Measurements from ENCODE around the gene ATP11C.
"Not testable (repeated sequence)": the region's sequence is repeated elsewhere in the genome, so short reads cannot be mapped to it uniquely, and the experiment has no call there.

ATP11C gene

GRCh38 chrX:139945075-139945474 is 12.2 kb upstream of the ATP11C start:
- Histone ChIP-seq H3K36me3 (ENCODE audit: control insufficient read depth, insufficient read depth, low read length) (no peaks in the 10 kb centered on the region), H3K9ac (ENCODE audit: low read length) (no peak overlapping the region), H3K9me3 (ENCODE audit: control insufficient read depth, low read length) (no peaks in the 10 kb centered on the region), H3K4me3 (ENCODE audit: low read length) (no peak overlapping the region), H3K27me3 (ENCODE audit: control insufficient read depth, insufficient read depth, low read length) (no peaks in the 10 kb centered on the region), H3K4me1 (ENCODE audit: control insufficient read depth, insufficient read depth, low read length) (no peaks in the 10 kb centered on the region)

GRCh38 chrX:139936259-139936658 is 3.4 kb upstream of the ATP11C start:
- no peaks in the 10 kb centered on the region for H3K27me3 ChIP-seq (ENCODE audit: control insufficient read depth, insufficient read depth, low read length)

GRCh38 chrX:139933904-139934303 is 1.1 kb upstream of the ATP11C start:
- Histone ChIP-seq H3K36me3 (ENCODE audit: control insufficient read depth, insufficient read depth, low read length) (no peaks in the 10 kb centered on the region), H3K27me3 (ENCODE audit: control insufficient read depth, insufficient read depth, low read length) (no peaks in the 10 kb centered on the region), H3K4me1 (ENCODE audit: control insufficient read depth, insufficient read depth, low read length) (no peaks in the 10 kb centered on the region), H3K9me3 (ENCODE audit: control insufficient read depth, low read length) (no peaks in the 10 kb centered on the region), H3K9ac (ENCODE audit: low read length) (peak overlapping the region; percentile 80), H3K4me3 (ENCODE audit: low read length) (peak overlapping the region; percentile 63)

More at GRCh38 chrX:139936259-139936658, 3.4 kb upstream of the ATP11C start:
- Histone ChIP-seq H3K4me3 (ENCODE audit: low read length) (no peak overlapping the region), H3K9me3 (ENCODE audit: control insufficient read depth, low read length) (no peaks in the 10 kb centered on the region), H3K4me1 (ENCODE audit: control insufficient read depth, insufficient read depth, low read length) (no peaks in the 10 kb centered on the region), H3K36me3 (ENCODE audit: control insufficient read depth, insufficient read depth, low read length) (no peaks in the 10 kb centered on the region), H3K9ac (ENCODE audit: low read length) (no peak overlapping the region)

GRCh38 chrX:139932073-139932900 is 566 bp downstream of the ATP11C start:
- peak overlapping the region; percentile 84 for H3K9ac ChIP-seq (ENCODE audit: low read length)

GRCh38 chrX:139931646-139932072 is 1.2 kb downstream of the ATP11C start:
- Histone ChIP-seq H3K4me3 (ENCODE audit: low read length) (peak overlapping the region; percentile 41), H3K9ac (ENCODE audit: low read length) (peak overlapping the region; percentile 66), H3K4me1 (ENCODE audit: control insufficient read depth, insufficient read depth, low read length) (no peaks in the 10 kb centered on the region), H3K36me3 (ENCODE audit: control insufficient read depth, insufficient read depth, low read length) (no peaks in the 10 kb centered on the region), H3K9me3 (ENCODE audit: control insufficient read depth, low read length) (no peaks in the 10 kb centered on the region), H3K27me3 (ENCODE audit: control insufficient read depth, insufficient read depth, low read length) (no peaks in the 10 kb centered on the region)

More at GRCh38 chrX:139932073-139932900, 566 bp downstream of the ATP11C start:
- Histone ChIP-seq H3K27me3 (ENCODE audit: control insufficient read depth, insufficient read depth, low read length) (no peaks in the 10 kb centered on the region), H3K9me3 (ENCODE audit: control insufficient read depth, low read length) (no peaks in the 10 kb centered on the region), H3K4me3 (ENCODE audit: low read length) (peak overlapping the region; percentile 41), H3K4me1 (ENCODE audit: control insufficient read depth, insufficient read depth, low read length) (no peaks in the 10 kb centered on the region), H3K36me3 (ENCODE audit: control insufficient read depth, insufficient read depth, low read length) (no peaks in the 10 kb centered on the region)

- Histone ChIP-seq H3K9ac (ENCODE audit: low read length) (peak overlapping the region; percentile 66), H3K9me3 (ENCODE audit: control insufficient read depth, low read length) (no peaks in the 10 kb centered on the region), H3K27me3 (ENCODE audit: control insufficient read depth, insufficient read depth, low read length) (no peaks in the 10 kb centered on the region), H3K4me3 (ENCODE audit: low read length) (peak overlapping the region; percentile 41), H3K36me3 (ENCODE audit: control insufficient read depth, insufficient read depth, low read length) (no peaks in the 10 kb centered on the region), H3K4me1 (ENCODE audit: control insufficient read depth, insufficient read depth, low read length) (no peaks in the 10 kb centered on the region)
Observed at GRCh38 chrX:139930916-139931645, 1.8 kb downstream of the ATP11C start.

- Histone ChIP-seq H3K27me3 (ENCODE audit: control insufficient read depth, insufficient read depth, low read length) (no peaks in the 10 kb centered on the region), H3K9ac (ENCODE audit: low read length) (no peak overlapping the region), H3K4me1 (ENCODE audit: control insufficient read depth, insufficient read depth, low read length) (no peaks in the 10 kb centered on the region), H3K36me3 (ENCODE audit: control insufficient read depth, insufficient read depth, low read length) (no peaks in the 10 kb centered on the region), H3K4me3 (ENCODE audit: low read length) (no peak overlapping the region), H3K9me3 (ENCODE audit: control insufficient read depth, low read length) (no peaks in the 10 kb centered on the region)
Observed at GRCh38 chrX:139930401-139930800, 2.5 kb downstream of the ATP11C start.

- H3K4me3 ChIP-seq (ENCODE audit: low read length), result no peak overlapping the region
- no peaks in the 10 kb centered on the region for H3K36me3 ChIP-seq (ENCODE audit: control insufficient read depth, insufficient read depth, low read length)
- no peaks in the 10 kb centered on the region for H3K9me3 ChIP-seq (ENCODE audit: control insufficient read depth, low read length)
- no peaks in the 10 kb centered on the region for H3K4me1 ChIP-seq (ENCODE audit: control insufficient read depth, insufficient read depth, low read length)
- H3K9ac ChIP-seq (ENCODE audit: low read length), result no peak overlapping the region
- no peaks in the 10 kb centered on the region for H3K27me3 ChIP-seq (ENCODE audit: control insufficient read depth, insufficient read depth, low read length)
Observed at GRCh38 chrX:139929876-139930275, 3.0 kb downstream of the ATP11C start.

- Histone ChIP-seq H3K4me1 (ENCODE audit: control insufficient read depth, insufficient read depth, low read length) (no peaks in the 10 kb centered on the region), H3K27me3 (ENCODE audit: control insufficient read depth, insufficient read depth, low read length) (no peaks in the 10 kb centered on the region), H3K9me3 (ENCODE audit: control insufficient read depth, low read length) (no peaks in the 10 kb centered on the region), H3K36me3 (ENCODE audit: control insufficient read depth, insufficient read depth, low read length) (no peaks in the 10 kb centered on the region), H3K4me3 (ENCODE audit: low read length) (no peak overlapping the region), H3K9ac (ENCODE audit: low read length) (no peak overlapping the region)
Observed at GRCh38 chrX:139924696-139925095, 8.2 kb downstream of the ATP11C start.

GRCh38 chrX:139924069-139924695 is 8.7 kb downstream of the ATP11C start:
- no peaks in the 10 kb centered on the region for H3K27me3 ChIP-seq (ENCODE audit: control insufficient read depth, insufficient read depth, low read length)
- H3K4me1 ChIP-seq (ENCODE audit: control insufficient read depth, insufficient read depth, low read length), result no peaks in the 10 kb centered on the region

GRCh38 chrX:139921142-139921541 is 11.7 kb downstream of the ATP11C start:
- H3K9me3 ChIP-seq (ENCODE audit: control insufficient read depth, low read length); H3K4me1 ChIP-seq (ENCODE audit: control insufficient read depth, insufficient read depth, low read length); H3K36me3 ChIP-seq (ENCODE audit: control insufficient read depth, insufficient read depth, low read length); H3K4me3 ChIP-seq (ENCODE audit: low read length); H3K27me3 ChIP-seq (ENCODE audit: control insufficient read depth, insufficient read depth, low read length); H3K9ac ChIP-seq (ENCODE audit: low read length): not testable (repeated sequence)

More at GRCh38 chrX:139924069-139924695, 8.7 kb downstream of the ATP11C start:
- H3K36me3 ChIP-seq (ENCODE audit: control insufficient read depth, insufficient read depth, low read length), result no peaks in the 10 kb centered on the region
- no peak overlapping the region for H3K4me3 ChIP-seq (ENCODE audit: low read length)
- no peaks in the 10 kb centered on the region for H3K9me3 ChIP-seq (ENCODE audit: control insufficient read depth, low read length)
- H3K9ac ChIP-seq (ENCODE audit: low read length), result no peak overlapping the region

GRCh38 chrX:139920316-139920715 is 12.5 kb downstream of the ATP11C start:
- Histone ChIP-seq H3K27me3 (ENCODE audit: control insufficient read depth, insufficient read depth, low read length) (no peaks in the 10 kb centered on the region), H3K36me3 (ENCODE audit: control insufficient read depth, insufficient read depth, low read length) (no peaks in the 10 kb centered on the region), H3K9me3 (ENCODE audit: control insufficient read depth, low read length) (no peaks in the 10 kb centered on the region), H3K9ac (ENCODE audit: low read length) (no peak overlapping the region), H3K4me1 (ENCODE audit: control insufficient read depth, insufficient read depth, low read length) (no peaks in the 10 kb centered on the region), H3K4me3 (ENCODE audit: low read length) (no peak overlapping the region)

All from mucosa of stomach (tissue), 1 donor.